OCI-LY7 (cell line): ENCODE results near the gene VWA5B1. TPM values are rescaled to one million over a fixed set of nuclear protein-coding genes. Genes with fewer than 3 reads are reported as not detected.

Experiments used
- BruUV-seq: library from RNA; stranded (reverse); fragments of 400-500 nt; replicated peaks from 2 replicates; lab custom pipeline; 2021; lab: Mats Ljungman, UMichigan
- CTCF ChIA-PET: fragments of 300-600 bp; sonication (Branson Sonifier 250); formaldehyde crosslinking; loops from one replicate; lab custom pipeline; 2022; ENCODE audit warnings: antibody characterized with exemption; ENCODE audit not compliant: unreplicated experiment; lab: Charles Lee
- POLR2A ChIA-PET: fragments of 300-600 bp; sonication (Branson Sonifier 250); formaldehyde crosslinking; loops from one replicate; lab custom pipeline; 2022; ENCODE audit warnings: antibody characterized with exemption; lab: Charles Lee
- DNase-seq: peaks from one replicate; pipeline ENCODE4 v3.0.0-alpha.2; 2015; ENCODE audit warnings: low spot score
- H2AFZ ChIP-seq: fragments of 200-600 bp; sonication (generic), shearing (Covaris generic); 2 replicates; pipeline ENCODE4 v1.6.1; 2014; ENCODE audit warnings: mild to moderate bottlenecking, antibody characterized with exemption, low read length, moderate library complexity
- H3K27ac ChIP-seq: fragments of 200-600 bp; sonication (generic); 2 replicates; pipeline ENCODE4 v1.5.1; 2014; ENCODE audit warnings: mixed run types, low read depth, mild to moderate bottlenecking, moderate library complexity, low read length, inconsistent platforms; ENCODE audit not compliant: poor library complexity, severe bottlenecking
- H3K36me3 ChIP-seq: fragments of 200-600 bp; sonication (generic); 2 replicates; pipeline ENCODE4 v1.6.1; 2014; ENCODE audit warnings: mild to moderate bottlenecking, antibody characterized with exemption, low read length, moderate library complexity, mixed read lengths; ENCODE audit not compliant: insufficient read depth
- H3K4me1 ChIP-seq: fragments of 200-600 bp; sonication (generic); 2 replicates; pipeline ENCODE4 v1.5.1; 2014; ENCODE audit warnings: mild to moderate bottlenecking, low read length; ENCODE audit not compliant: insufficient read depth, poor library complexity, severe bottlenecking
- H3K4me2 ChIP-seq: fragments of 200-600 bp; sonication (generic); 2 replicates; pipeline ENCODE4 v1.6.1; 2014; ENCODE audit warnings: mild to moderate bottlenecking, low read length
- H3K4me3 ChIP-seq: fragments of 200-600 bp; sonication (generic); 2 replicates; pipeline ENCODE4 v1.5.1; 2014; ENCODE audit warnings: mild to moderate bottlenecking, low read depth, low read length; ENCODE audit not compliant: poor library complexity, severe bottlenecking
- H3K79me2 ChIP-seq: fragments of 200-600 bp; sonication (generic); 2 replicates; pipeline ENCODE4 v1.6.1; 2016; ENCODE audit warnings: low read depth, mild to moderate bottlenecking, low read length, moderate library complexity, mixed read lengths; ENCODE audit not compliant: insufficient read depth
- H3K9me2 ChIP-seq: fragments of 200-600 bp; sonication (generic); 2 replicates; pipeline ENCODE4 v1.6.1; 2016; ENCODE audit warnings: mild to moderate bottlenecking, low read length, mixed read lengths; ENCODE audit not compliant: insufficient read depth
- H3K9me3 ChIP-seq: fragments of 200-600 bp; sonication (generic); 2 replicates; pipeline ENCODE4 v1.6.1; 2014; ENCODE audit warnings: mild to moderate bottlenecking, mixed run types, low read length, mixed read lengths
- H4K20me1 ChIP-seq: fragments of 200-600 bp; sonication (generic); 2 replicates; pipeline ENCODE4 v1.6.1; 2014; ENCODE audit warnings: mild to moderate bottlenecking, antibody characterized with exemption, low read length, moderate library complexity, mixed read lengths; ENCODE audit not compliant: insufficient read depth
- CTCF ChIP-seq: fragments of 200-600 bp; sonication (generic); conservative IDR thresholded peaks from 2 replicates; pipeline ENCODE4 v1.5.1; 2014; ENCODE audit warnings: mild to moderate bottlenecking, antibody characterized with exemption, low read length, moderate library complexity, mixed read lengths
- EZH2phosphoT487 ChIP-seq: fragments of 200-600 bp; sonication (generic); IDR thresholded peaks from 2 replicates; pipeline ENCODE4 v1.6.1; 2018; ENCODE audit warnings: low read depth, borderline replicate concordance, mild to moderate bottlenecking, mixed run types, antibody characterized with exemption, low read length, moderate library complexity, mixed read lengths
- intact Hi-C: fragments of 100-400 bp; cut with micrococcal nuclease; formaldehyde crosslinking; loops from one replicate; pipeline ENCODE4 v1.10.0; 2022; ENCODE audit not compliant: unreplicated experiment
- total RNA-seq, 2 experiments: library from RNA; depleted of rRNA in 1 of 2; stranded (reverse); fragments of >200 nt in 1 of 2; shearing (Covaris generic) in 1 of 2; gene quantifications; 2 replicates each; pipeline ENCODE4 v1.2.3, GENCODE V29; 2014 to 2022

Gene VWA5B1
- total RNA-seq, 2 experiments from 2014 or later: 0.19 to 0.25 TPM

GRCh38 chr1:20266141-20266540 lies 24.5 kb upstream of the VWA5B1 start:
- H3K4me2 ChIP-seq: no peak overlapping the region
- TF ChIP-seq EZH2phosphoT487: no peak
- no peak for TF ChIP-seq CTCF

GRCh38 chr1:20266642-20267041 lies 24.0 kb upstream of the VWA5B1 start:
- no peak overlapping the region for H2AFZ ChIP-seq
- 0 out of 2 replicates have a peak, but pooled peaks cover 7% of the 10 kb centered on the region for H3K9me3 ChIP-seq
- no peak overlapping the region for H3K27ac ChIP-seq
- no peaks in the 10 kb centered on the region for H3K9me2 ChIP-seq
- POLR2A ChIA-PET: no interaction called here
- H3K4me1 ChIP-seq: no peaks in the 10 kb centered on the region
- no peaks in the 10 kb centered on the region for H4K20me1 ChIP-seq
- H3K36me3 ChIP-seq: no peaks in the 10 kb centered on the region
- H3K4me2 ChIP-seq: no peak overlapping the region
- TF ChIP-seq EZH2phosphoT487 (no peak), CTCF (no peak)
- no peaks in the 10 kb centered on the region for H3K79me2 ChIP-seq
- intact Hi-C loops: loop anchor here (5.0 kb wide), 1 partner anchor 166 kb away; no protein-coding TSS in a partner anchor
- H3K4me3 ChIP-seq: no peak overlapping the region
- DNase-seq: no peak
- CTCF ChIA-PET: no interaction called here
- no TSS peak for BruUV-seq

More at GRCh38 chr1:20266141-20266540, 24.5 kb upstream of the VWA5B1 start:
- no peak for DNase-seq
- ChIA-PET POLR2A (no interaction called here), CTCF (no interaction called here)
- no peaks in the 10 kb centered on the region for H3K9me2 ChIP-seq
- H3K9me3 ChIP-seq: 0 out of 2 replicates have a peak, but pooled peaks cover 7% of the 10 kb centered on the region
- no peaks in the 10 kb centered on the region for H4K20me1 ChIP-seq
- intact Hi-C loops: loop anchor here (5.0 kb wide), 1 partner anchor 166 kb away; no protein-coding TSS in a partner anchor
- no peaks in the 10 kb centered on the region for H3K79me2 ChIP-seq
- H3K4me3 ChIP-seq: no peak overlapping the region
- no peaks in the 10 kb centered on the region for H3K36me3 ChIP-seq
- H3K27ac ChIP-seq: no peak overlapping the region
- BruUV-seq: no TSS peak
- H3K4me1 ChIP-seq: no peaks in the 10 kb centered on the region
- no peak overlapping the region for H2AFZ ChIP-seq
